Naive B cell (primary cell): Measurements from ENCODE around the gene ITCH. TPM values are rescaled to one million over a fixed set of nuclear protein-coding genes. Genes with fewer than 3 reads are reported as not detected.
"Not testable (repeated sequence)": the region's sequence is repeated elsewhere in the genome, so short reads cannot be mapped to it uniquely, and the experiment has no call there.

Experiments
- ATAC-seq, 2 donors: fragments of 150-1000 bp; cut with Tn5 transposase; 2 replicates each; pipeline ENCODE4 v1.10.0; 2021; ENCODE audit warnings: low read depth in 2 of 2, mild to moderate bottlenecking in 2 of 2, moderate library complexity in 2 of 2
- DNase-seq: peaks from one replicate; pipeline ENCODE4 v3.0.0; 2022
- H3K27ac Mint-ChIP-seq, 6 donors: one replicate each; pipeline ENCODE4 v1.8.0; 2020 to 2022; ENCODE audit warnings: mild to moderate bottlenecking in 6 of 6, mixed read lengths in 6 of 6, moderate library complexity in 5 of 6, inconsistent platforms in 2 of 6
- H3K27me3 Mint-ChIP-seq, 3 donors: one replicate each; pipeline ENCODE4 v1.8.0; 2021 to 2022; ENCODE audit warnings: mixed read lengths in 3 of 3, mild to moderate bottlenecking in 1 of 3
- H3K36me3 Mint-ChIP-seq, 2 donors: one replicate each; pipeline ENCODE4 v1.8.0; 2020 to 2022; ENCODE audit warnings: mixed read lengths in 2 of 2, inconsistent platforms in 1 of 2, mild to moderate bottlenecking in 1 of 2
- H3K4me1 Mint-ChIP-seq, 3 donors: one replicate each; pipeline ENCODE4 v1.8.0; 2020 to 2022; ENCODE audit warnings: mixed read lengths in 3 of 3, inconsistent platforms in 1 of 3, mild to moderate bottlenecking in 1 of 3, moderate library complexity in 1 of 3
- H3K4me3 Mint-ChIP-seq, 8 donors: one replicate each; pipeline ENCODE4 v1.8.0; 2020 to 2022; ENCODE audit warnings: mild to moderate bottlenecking in 8 of 8, mixed read lengths in 8 of 8, moderate library complexity in 8 of 8, inconsistent platforms in 2 of 8
- H3K9me3 Mint-ChIP-seq, 7 donors: one replicate each; pipeline ENCODE4 v1.8.0; 2020 to 2022; ENCODE audit warnings: mixed read lengths in 7 of 7, mild to moderate bottlenecking in 5 of 7, inconsistent platforms in 2 of 7, moderate library complexity in 1 of 7
- polyA plus RNA-seq, 6 donors: library from polyadenylated mRNA; unstranded; fragments of 300-500 nt; fragmentation: Illumina TruSeq; gene quantifications; one replicate each; pipeline ENCODE4 v1.2.3, GENCODE V29; 2021; ENCODE audit warnings: low read depth in 6 of 6

The ITCH gene
- polyA plus RNA-seq, 6 donors from 2014 or later: 8.1 to 36.0 (median 25.3) TPM

- peaks cover 14 to 73% (median 47%) of the 10 kb centered on the region in 3 donors for H3K4me1 Mint-ChIP-seq
- not testable (repeated sequence) for H3K27ac Mint-ChIP-seq
Measured at GRCh38 chr20:34519841-34520240, 156.8 kb downstream of the ITCH start.

GRCh38 chr20:34522969-34523871, 160.1 kb downstream of the ITCH start:
- H3K36me3 Mint-ChIP-seq: peaks cover 0 to 6% of the 10 kb centered on the region in 2 donors
- H3K27me3 Mint-ChIP-seq: no peaks in the 10 kb centered on the region
- ATAC-seq: peak; percentile 63 to 82
- H3K4me1 Mint-ChIP-seq: peaks cover 13 to 53% (median 38%) of the 10 kb centered on the region in 3 donors
- H3K27ac Mint-ChIP-seq: peak overlapping the region in 3 of 6 donors; percentile 29 to 85 (median 65)
- DNase-seq: peak; percentile 27
- H3K4me3 Mint-ChIP-seq: peak overlapping the region in 1 of 8 donors; percentile 59
- H3K9me3 Mint-ChIP-seq: no peaks in the 10 kb centered on the region

More at GRCh38 chr20:34519841-34520240, 156.8 kb downstream of the ITCH start:
- DNase-seq, ATAC-seq, H3K36me3 Mint-ChIP-seq, H3K27me3 Mint-ChIP-seq, H3K9me3 Mint-ChIP-seq: not testable (repeated sequence)
- peak overlapping the region in 1 of 8 donors; percentile 66 for H3K4me3 Mint-ChIP-seq

GRCh38 chr20:34524426-34524825, 161.4 kb downstream of the ITCH start:
- no peak for DNase-seq
- no peak for ATAC-seq
- H3K4me1 Mint-ChIP-seq: peaks cover 13 to 46% (median 31%) of the 10 kb centered on the region in 3 donors
- no peaks in the 10 kb centered on the region for H3K9me3 Mint-ChIP-seq
- H3K27me3 Mint-ChIP-seq: no peaks in the 10 kb centered on the region
- no peak overlapping the region for H3K4me3 Mint-ChIP-seq
- H3K27ac Mint-ChIP-seq: peak overlapping the region in 1 of 6 donors; percentile 26
- H3K36me3 Mint-ChIP-seq: peaks cover 0 to 6% of the 10 kb centered on the region in 2 donors

GRCh38 chr20:34525342-34525708, 162.3 kb downstream of the ITCH start:
- ATAC-seq (no peak), DNase-seq (no peak)
- no peaks in the 10 kb centered on the region for H3K9me3 Mint-ChIP-seq
- no peaks in the 10 kb centered on the region for H3K27me3 Mint-ChIP-seq
- H3K4me3 Mint-ChIP-seq: peak overlapping the region in 1 of 8 donors; percentile 20
- peaks cover 0 to 6% of the 10 kb centered on the region in 2 donors for H3K36me3 Mint-ChIP-seq
- H3K4me1 Mint-ChIP-seq: peaks cover 13 to 40% (median 32%) of the 10 kb centered on the region in 3 donors
- H3K27ac Mint-ChIP-seq: no peak overlapping the region

GRCh38 chr20:34525709-34526416, 162.8 kb downstream of the ITCH start:
- H3K9me3 Mint-ChIP-seq: no peaks in the 10 kb centered on the region
- peaks cover 13 to 40% (median 38%) of the 10 kb centered on the region in 3 donors for H3K4me1 Mint-ChIP-seq
- DNase-seq (no peak), ATAC-seq (no peak)
- H3K4me3 Mint-ChIP-seq: peak overlapping the region in 1 of 8 donors; percentile 20
- no peak overlapping the region for H3K27ac Mint-ChIP-seq
- H3K36me3 Mint-ChIP-seq: peaks cover 0 to 6% of the 10 kb centered on the region in 2 donors
- no peaks in the 10 kb centered on the region for H3K27me3 Mint-ChIP-seq

GRCh38 chr20:34526466-34526865, 163.4 kb downstream of the ITCH start:
- Mint-ChIP-seq H3K36me3 (peaks cover 0 to 6% of the 10 kb centered on the region in 2 donors), H3K4me1 (peaks cover 15 to 41% (median 40%) of the 10 kb centered on the region in 3 donors)

GRCh38 chr20:34527016-34527415, 163.9 kb downstream of the ITCH start:
- Mint-ChIP-seq H3K27ac (no peak overlapping the region), H3K9me3 (no peaks in the 10 kb centered on the region), H3K4me1 (peaks cover 16 to 37% (median 36%) of the 10 kb centered on the region in 3 donors), H3K4me3 (no peak overlapping the region), H3K27me3 (no peaks in the 10 kb centered on the region), H3K36me3 (peaks cover 0 to 6% of the 10 kb centered on the region in 2 donors)
- DNase-seq (no peak), ATAC-seq (no peak)

More at GRCh38 chr20:34526466-34526865, 163.4 kb downstream of the ITCH start:
- Mint-ChIP-seq H3K27me3 (no peaks in the 10 kb centered on the region), H3K4me3 (no peak overlapping the region), H3K27ac (peak overlapping the region in 1 of 6 donors; percentile 33), H3K9me3 (no peaks in the 10 kb centered on the region)
- ATAC-seq: no peak
- DNase-seq: no peak

GRCh38 chr20:34528921-34529297, 165.8 kb downstream of the ITCH start:
- Mint-ChIP-seq H3K36me3 (peaks cover 0 to 6% of the 10 kb centered on the region in 2 donors), H3K27me3 (no peaks in the 10 kb centered on the region), H3K4me3 (no peak overlapping the region), H3K27ac (peak overlapping the region in 1 of 6 donors; percentile 54), H3K4me1 (peaks cover 7 to 27% (median 21%) of the 10 kb centered on the region in 3 donors), H3K9me3 (no peaks in the 10 kb centered on the region)
- DNase-seq (no peak), ATAC-seq (no peak)

- H3K4me1 Mint-ChIP-seq: peaks cover 7 to 31% (median 16%) of the 10 kb centered on the region in 3 donors
- H3K9me3 Mint-ChIP-seq: no peaks in the 10 kb centered on the region
- no peaks in the 10 kb centered on the region for H3K27me3 Mint-ChIP-seq
- H3K4me3 Mint-ChIP-seq: no peak overlapping the region
- ATAC-seq (no peak), DNase-seq (no peak)
- H3K27ac Mint-ChIP-seq: no peak overlapping the region
- H3K36me3 Mint-ChIP-seq: peaks cover 0 to 7% of the 10 kb centered on the region in 2 donors
Measured at GRCh38 chr20:34529742-34530141, 166.7 kb downstream of the ITCH start.

GRCh38 chr20:34530342-34530741, 167.3 kb downstream of the ITCH start:
- no peaks in the 10 kb centered on the region for H3K27me3 Mint-ChIP-seq
- ATAC-seq: no peak
- peaks cover 1 to 9% of the 10 kb centered on the region in 2 donors for H3K36me3 Mint-ChIP-seq

GRCh38 chr20:34531608-34532265, 168.7 kb downstream of the ITCH start:
- Mint-ChIP-seq H3K9me3 (no peaks in the 10 kb centered on the region), H3K4me3 (no peak overlapping the region), H3K36me3 (peaks cover 6 to 7% of the 10 kb centered on the region in 2 donors)

More at GRCh38 chr20:34530342-34530741, 167.3 kb downstream of the ITCH start:
- no peak for DNase-seq
- H3K27ac Mint-ChIP-seq: no peak overlapping the region
- H3K4me1 Mint-ChIP-seq: peaks cover 5 to 29% (median 16%) of the 10 kb centered on the region in 3 donors
- no peak overlapping the region for H3K4me3 Mint-ChIP-seq
- no peaks in the 10 kb centered on the region for H3K9me3 Mint-ChIP-seq

GRCh38 chr20:34532320-34532719, 169.2 kb downstream of the ITCH start:
- H3K27ac Mint-ChIP-seq: no peak overlapping the region
- no peak overlapping the region for H3K4me3 Mint-ChIP-seq
- peaks cover 4 to 7% of the 10 kb centered on the region in 2 donors for H3K36me3 Mint-ChIP-seq

More at GRCh38 chr20:34531608-34532265, 168.7 kb downstream of the ITCH start:
- ATAC-seq: no peak
- Mint-ChIP-seq H3K4me1 (peaks cover 5 to 20% (median 13%) of the 10 kb centered on the region in 3 donors), H3K27me3 (no peaks in the 10 kb centered on the region), H3K27ac (peak overlapping the region in 1 of 6 donors; percentile 48)
- DNase-seq: no peak

GRCh38 chr20:34532756-34533155, 169.7 kb downstream of the ITCH start:
- peaks cover 5 to 20% (median 14%) of the 10 kb centered on the region in 3 donors for H3K4me1 Mint-ChIP-seq
- no peak for ATAC-seq
- H3K4me3 Mint-ChIP-seq: no peak overlapping the region
- peaks cover 4 to 7% of the 10 kb centered on the region in 2 donors for H3K36me3 Mint-ChIP-seq
- H3K9me3 Mint-ChIP-seq: no peaks in the 10 kb centered on the region
- no peak overlapping the region for H3K27ac Mint-ChIP-seq
- H3K27me3 Mint-ChIP-seq: no peaks in the 10 kb centered on the region
- no peak for DNase-seq

More at GRCh38 chr20:34532320-34532719, 169.2 kb downstream of the ITCH start:
- ATAC-seq: no peak
- no peak for DNase-seq
- Mint-ChIP-seq H3K27me3 (no peaks in the 10 kb centered on the region), H3K9me3 (no peaks in the 10 kb centered on the region), H3K4me1 (peaks cover 5 to 20% (median 13%) of the 10 kb centered on the region in 3 donors)
